Measurements from ENCODE around the gene PYDC1.
"Not testable (repeated sequence)": the region's sequence is repeated elsewhere in the genome, so short reads cannot be mapped to it uniquely, and the experiment has no call there.

PYDC1 gene

DNA sequence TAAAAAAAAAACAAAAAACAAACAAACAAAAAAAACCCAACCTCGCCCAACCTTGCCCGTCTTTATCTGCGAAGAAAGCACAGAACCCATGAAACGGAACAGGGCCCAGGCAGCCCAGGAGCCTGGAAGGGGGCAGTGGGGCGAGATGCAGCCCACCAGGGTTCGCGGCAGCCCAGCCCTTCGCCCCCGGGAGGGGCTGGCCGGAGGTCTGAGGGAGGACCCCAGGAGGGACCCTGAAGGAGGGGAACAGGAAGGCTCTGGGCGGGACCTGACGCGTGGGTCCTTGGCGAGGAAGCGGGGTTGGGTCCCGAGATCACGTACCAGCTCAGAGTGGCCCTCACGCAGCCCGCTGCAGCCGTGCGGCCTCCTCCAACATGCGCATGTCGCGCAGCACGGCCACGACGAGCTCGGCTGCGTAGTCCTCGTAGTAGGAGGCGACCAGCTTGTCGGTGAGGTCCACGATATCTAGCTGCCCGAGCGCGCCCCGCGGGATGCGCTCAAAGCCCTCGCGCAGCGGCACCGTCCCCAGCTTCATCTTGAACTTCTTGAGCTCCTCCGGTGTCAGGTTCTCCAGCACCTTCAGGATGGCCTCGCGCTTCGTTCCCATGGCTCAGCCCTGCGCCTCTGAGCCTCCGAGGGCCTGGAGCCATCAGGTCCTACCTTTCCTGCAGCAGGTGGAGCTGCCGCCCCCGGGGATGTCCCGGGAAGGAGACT is at the start of gene PYDC1:
PYDC1 (minus strand) TSS at position 714 of the 714 bp plus-strand sequence; CDS start at position 607, 107 bp downstream.
- DNase-seq = no peak

DNA sequence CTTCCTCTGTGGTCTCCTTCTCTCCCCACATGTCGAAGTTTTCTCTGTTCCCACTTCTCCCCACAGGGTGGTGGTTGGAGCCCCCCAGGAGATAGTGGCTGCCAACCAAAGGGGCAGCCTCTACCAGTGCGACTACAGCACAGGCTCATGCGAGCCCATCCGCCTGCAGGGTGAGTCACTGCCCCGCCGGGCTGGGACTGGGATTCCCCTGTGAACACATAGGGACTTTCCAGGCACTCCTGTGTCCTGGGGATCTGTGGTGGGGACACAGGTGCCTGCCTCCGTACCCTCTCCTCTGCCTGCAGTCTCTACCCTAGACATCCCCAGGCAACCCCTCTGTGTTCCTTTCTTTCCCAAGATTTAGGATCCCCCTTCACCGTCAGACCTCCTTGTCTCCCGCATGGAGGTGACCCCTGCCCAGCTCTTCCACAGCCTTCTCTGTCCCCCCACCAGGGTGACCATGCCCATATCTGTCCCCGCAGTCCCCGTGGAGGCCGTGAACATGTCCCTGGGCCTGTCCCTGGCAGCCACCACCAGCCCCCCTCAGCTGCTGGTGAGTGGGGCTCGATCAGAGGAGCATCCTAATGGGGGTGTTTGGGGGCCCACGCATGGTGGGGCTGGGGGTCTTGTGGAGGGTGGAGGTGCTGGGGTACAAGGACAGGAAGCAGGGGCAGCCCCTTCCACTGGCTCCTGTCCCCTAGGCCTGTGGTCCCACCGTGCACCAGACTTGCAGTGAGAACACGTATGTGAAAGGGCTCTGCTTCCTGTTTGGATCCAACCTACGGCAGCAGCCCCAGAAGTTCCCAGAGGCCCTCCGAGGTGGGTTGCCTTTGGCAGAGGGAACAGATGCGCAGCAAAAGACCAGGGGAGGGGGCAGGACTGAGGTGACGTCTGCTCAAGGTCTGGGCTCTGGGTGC is 48.7 kb upstream of the PYDC1 start:
- DNase-seq = peak; percentile 60

DNA sequence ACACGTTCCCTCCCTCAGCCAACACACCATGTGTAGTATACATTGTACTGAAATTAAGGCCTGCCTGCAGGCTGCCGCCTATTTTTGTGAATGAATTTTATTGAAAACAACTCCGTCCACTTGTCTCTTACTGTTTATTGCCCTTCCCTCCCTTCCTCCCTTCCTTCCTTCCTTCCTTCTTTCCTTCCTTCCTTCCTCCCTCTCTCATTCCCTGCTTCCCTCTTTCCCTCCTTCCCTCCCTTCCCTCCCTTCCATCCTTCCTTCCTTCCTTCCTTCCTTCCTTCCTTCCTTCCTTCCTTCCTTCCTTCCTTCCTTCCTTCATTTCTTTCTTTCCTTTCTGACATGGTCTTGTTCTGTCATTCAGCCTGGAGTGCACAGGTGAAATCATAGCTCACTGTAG is 45.1 kb upstream of the PYDC1 start:
- no peak for DNase-seq

DNA sequence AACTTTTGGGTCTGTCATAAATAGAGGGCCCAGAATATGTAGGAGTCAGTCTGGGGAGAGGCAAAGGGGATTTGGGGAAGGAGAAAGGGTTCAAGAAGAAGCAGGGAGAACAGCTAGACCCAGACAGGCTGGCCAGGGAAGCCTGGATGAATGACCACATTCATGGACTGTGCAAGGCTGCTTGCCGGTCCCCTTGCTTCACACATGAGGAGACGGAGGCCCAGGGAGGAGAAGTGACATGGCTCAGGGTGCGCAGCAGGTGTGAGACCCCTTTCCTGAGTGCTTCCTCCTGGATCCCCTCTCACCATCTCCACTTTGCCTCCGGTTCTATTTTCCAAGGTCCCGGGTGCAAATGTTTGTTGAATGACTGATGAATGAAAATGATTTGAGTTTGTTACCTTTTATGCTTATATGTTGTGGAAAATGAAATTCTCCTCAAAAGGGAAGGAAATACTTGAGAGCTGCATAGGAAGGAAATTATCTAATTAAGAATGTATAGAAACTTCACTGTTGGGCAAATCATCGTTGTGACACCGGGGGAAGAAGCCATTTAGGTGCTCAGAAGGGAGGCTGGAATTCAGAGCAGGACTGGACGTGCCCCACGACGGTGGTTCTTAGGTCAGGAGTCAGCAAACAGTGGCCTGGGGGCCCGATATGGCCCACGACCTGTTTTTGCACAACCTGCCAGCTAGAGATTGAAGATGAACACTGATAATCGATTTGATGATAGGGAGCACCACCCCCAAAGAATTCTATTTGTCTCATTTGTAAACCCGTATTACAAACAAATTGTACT is 43.4 kb upstream of the PYDC1 start:
- peak; percentile 6 for DNase-seq

DNA sequence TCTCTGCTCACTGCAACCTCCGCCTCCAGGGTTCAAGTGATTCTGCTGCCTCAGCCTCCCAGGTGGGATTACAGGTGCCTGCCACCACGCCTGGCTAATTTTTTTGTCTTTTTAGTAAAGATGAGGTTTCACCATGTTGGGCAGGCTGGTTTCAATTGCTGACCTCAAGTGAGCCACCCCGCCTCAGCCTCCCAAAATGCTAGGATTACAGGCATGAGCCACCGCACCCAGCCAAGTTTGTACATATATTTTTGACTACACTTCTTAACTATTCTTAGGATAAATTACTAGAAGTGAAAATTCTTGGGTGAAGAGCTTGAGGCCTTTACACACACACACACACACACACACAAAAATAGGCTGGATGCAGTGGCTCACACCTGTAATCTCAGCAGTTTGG is 41.4 kb upstream of the PYDC1 start:
- no peak for DNase-seq

DNA sequence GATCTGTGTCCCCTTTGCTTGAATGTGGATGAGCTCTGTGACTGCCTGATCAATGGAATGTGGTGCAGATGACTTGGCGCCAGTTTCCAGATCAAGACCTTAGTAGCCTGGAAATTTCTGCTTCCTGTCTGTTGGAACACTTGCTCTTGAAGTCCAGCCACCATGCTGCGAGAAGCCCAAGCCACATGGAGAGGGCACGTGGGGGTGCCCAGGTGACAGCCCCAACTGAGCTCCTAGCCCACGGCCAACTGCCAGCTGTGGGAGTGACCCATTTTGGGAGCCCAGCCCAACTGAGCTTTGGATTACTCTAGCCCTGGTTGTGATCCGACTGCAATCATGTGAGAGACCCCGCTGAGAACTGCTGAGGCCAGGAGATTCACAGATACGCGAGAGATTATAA is 39.5 kb upstream of the PYDC1 start:
- DNase-seq = no peak

DNA sequence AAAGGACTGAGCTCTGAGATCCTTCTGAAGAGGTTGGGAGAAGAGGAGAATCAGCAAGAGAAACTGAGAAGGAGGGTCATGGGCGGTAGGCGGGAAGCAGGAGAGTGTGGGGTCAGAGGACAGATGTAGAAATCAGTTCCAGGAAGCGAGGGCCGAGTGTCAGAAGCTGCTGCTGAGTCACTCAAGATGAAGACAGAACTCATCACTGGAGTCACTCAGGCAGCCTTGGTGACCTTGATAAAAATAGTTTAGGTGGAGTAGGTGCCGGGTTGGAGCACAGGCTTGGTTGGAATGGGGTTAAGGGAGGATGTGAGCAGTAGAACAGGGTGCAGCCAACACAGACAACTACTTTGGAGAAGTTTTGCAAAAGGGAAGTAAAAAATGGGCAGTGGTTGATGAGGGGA is 36.7 kb upstream of the PYDC1 start:
- peak; percentile 23 for DNase-seq

DNA sequence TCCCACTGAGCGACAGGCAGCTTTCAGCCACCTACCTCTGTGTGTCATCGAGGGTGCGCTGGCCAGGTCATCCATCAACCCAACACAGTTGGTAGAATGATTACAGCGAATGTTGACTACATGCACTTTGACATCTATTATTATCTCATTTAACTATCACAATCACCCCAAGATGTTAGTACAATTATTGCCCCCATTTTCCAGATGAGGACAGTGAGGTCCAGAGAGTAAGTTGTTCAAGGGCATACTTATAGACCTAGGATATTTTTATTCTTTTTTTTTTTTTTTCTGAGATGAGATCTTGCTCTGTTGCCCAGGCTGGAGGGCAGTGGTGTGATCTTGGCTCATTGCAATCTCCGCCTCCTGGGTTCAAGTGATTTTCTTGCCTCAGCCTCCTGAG is 34.5 kb upstream of the PYDC1 start:
- no peak for DNase-seq

DNA sequence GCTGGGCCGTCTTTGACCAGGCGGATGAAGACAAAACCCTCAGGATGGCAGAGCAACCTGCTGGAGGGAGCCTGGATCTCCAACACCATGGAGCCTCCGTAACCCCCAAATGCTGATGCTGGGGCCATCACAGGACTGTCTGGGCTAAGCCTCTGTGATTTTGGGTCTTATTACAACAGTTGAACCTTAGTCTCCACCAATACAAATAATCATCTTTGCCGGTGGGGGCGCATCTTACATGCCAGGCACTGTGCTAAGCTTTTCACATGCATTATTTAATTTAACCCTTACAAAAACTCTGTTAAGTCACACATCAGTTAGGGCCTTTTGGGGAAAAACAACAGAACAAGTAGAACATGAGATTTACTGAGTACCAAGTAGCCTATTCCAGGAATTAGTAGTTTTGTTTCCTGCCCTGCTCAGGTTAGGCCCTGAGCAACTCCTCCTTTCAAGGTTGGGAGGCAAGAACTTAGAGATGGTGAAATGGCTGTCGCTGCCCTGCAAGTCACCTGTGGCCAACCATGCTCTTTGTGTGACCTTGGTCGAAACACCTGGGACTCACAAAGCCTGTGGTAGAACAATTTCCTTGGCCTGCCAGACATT is 33.9 kb upstream of the PYDC1 start:
- no peak for DNase-seq

DNA sequence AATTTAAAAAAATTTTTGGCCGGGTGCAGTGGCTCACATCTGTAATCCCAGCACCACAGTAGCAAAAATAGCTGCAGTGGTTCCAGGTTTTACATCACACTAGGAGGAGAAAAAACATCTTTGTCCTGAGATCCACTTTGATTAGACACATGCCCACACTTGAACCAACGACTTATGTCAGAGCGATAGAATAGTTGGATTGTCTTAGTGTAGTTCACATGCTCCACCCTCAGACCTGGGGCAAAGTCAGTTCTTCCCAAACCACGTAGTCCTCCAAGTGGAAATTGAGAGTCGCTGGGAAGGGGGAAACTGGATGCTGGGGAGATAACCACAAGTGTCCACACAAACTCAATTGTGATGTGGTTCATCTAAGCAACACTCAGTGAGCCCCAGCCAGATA is 31.4 kb upstream of the PYDC1 start:
- no peak for DNase-seq

DNA sequence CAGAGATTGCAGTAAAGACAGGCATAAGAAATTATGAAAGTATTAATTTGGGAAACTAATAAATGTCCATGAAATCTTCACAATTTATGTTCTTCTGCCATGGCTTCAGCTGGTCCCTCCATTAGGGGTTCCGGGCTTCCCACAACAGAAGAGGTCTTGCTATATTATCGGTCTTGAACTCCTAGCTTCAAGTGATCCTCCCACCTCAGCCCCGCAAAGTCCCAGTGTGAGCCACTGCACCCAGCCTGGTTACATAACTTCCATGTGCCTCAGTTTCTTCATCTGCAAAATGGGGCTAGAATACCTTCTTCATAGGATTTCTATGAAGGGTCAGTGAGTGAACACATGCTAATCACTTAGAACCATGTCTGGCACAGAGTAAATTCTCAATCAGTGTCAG is 29.4 kb upstream of the PYDC1 start:
- DNase-seq = no peak

DNA sequence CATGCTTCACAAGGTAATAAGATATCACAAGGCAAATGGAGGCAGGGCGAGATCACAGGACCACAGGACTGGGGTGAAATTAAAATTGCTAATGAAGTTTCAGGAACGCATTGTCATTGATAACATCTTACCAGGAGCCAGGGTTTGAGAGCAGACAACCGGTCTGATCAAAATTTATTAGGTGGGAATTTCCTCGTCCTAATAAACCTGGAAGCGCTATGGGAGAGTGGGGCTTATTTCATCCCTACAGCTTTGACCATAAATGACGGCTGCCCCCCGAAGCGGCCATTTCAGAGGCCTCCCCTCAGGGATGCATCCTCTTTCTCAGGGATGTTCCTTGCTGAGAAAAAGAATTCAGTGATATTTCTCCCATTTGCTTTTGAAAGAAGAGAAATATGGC is 28.7 kb upstream of the PYDC1 start:
- not testable (repeated sequence) for DNase-seq

DNA sequence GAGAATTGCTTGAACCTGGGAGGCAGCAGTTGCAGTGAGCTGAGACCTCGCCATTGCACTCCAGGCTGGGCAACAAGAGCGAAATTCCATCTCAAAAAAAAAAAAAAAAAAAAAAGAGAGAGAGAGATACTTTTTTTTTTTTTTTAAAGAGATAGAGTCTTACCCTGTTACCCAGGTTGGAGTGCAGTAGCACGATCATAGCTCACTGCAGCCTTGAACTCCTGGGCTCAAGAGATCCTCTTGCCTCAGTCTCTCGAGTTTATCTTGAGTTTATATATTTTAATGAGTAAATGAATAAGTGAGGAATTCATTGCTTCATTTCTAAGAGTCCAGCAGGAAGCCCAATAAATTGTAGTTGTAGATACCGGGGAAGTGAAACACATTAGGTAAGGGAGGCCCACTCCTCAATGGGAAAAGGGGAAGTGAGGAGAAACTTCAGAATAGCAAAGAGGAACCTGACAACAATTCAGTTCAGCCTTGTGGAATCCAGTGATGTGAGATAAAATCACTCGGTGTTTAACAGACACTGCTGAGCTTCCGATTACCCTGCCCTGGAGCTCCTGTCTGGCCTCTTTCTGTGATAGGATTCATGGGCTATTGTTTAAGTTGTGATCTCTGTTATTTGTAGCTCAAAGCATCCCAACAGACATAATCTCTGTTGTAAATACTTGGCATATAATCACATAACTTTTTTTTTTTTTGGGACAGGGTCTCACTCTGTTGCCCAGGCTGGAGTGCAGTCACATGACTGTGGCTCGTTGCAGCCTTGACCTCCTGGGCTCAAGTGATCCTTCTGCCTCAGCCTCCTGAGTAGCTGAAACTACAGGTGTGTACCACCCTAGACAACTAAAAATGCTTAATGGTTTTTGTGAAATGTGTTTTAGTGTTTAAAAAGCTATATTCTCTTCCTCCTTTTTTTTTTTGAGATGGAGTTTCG is 27.1 kb upstream of the PYDC1 start:
- peak; percentile 17 for DNase-seq

DNA sequence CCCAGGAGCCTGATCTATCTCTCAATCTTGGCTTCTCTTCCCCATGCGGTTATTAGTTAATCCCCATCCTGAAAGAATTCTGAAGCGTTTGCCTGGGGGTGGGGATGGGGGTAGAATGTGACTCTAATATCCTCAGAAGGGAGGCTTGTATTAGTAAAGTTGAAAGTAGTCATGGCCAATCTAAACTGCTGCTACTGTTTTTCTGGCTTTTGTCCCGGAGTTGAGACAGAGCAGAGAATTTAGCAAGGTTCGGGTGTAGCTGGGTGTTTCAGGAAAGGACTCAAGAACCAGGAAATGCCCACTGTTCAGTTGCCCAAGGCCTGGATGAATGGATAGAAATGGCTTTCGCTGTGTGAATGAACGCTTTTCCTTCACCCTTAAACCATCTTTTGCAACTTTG is 25.3 kb upstream of the PYDC1 start:
- DNase-seq = no peak

DNA sequence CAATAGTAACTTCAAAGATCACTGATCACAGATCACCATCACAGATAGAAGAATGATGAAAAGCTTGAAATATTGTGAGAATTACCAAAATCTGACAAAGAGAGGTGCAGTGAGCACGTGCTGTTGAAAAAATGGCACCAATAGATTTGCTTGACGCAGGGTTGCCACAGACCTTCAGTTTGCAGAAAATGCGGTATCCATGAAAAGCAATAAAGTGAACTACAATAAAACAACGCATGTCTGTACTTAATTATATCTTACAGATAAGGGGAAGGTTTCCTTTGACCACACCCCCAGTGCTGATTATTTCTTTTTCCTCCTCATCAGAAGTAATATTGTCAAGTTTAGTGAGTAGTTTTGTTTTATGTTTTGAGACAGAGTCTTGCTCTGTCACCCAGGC is 21.1 kb upstream of the PYDC1 start:
- no peak for DNase-seq

DNA sequence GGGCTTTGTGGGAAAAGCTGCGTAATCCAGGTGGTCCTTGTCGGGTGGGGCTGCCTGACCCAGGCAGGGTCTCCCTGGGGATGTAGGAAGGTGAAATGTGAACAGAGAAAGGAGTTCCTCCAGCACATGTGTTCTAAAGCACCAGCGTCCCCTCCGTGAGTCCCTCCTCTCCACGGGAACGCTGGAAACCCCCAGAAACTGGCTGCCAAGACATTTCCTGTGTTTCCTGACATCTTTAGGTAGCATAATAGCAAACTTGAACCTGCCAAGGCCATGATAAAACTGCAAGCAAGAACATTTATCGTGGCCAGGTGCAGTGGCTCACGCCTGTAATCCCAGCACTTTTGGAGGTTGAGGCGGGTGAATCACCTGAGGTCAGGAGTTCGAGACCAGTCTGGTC is 12.6 kb upstream of the PYDC1 start:
- DNase-seq = no peak

DNA sequence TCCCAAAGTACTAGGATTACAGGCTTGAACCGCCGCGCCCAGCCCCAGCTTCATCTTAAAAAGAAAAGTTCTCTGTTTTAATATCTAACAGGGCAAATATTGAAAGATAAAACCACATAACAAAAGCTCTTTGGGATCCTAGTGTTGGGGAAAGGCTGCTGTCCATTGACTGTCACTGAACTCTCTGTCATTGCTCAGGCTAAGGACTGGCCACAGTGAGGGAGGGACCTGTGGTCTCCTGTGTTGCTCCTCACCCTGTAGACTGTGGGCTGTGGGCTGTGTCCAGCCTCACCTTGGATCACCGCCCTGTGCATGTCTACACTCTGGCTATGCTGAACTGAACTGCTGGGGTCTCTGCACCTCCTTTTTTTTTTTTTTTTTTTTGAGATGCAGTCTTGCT is 11.3 kb upstream of the PYDC1 start:
- DNase-seq = no peak

DNA sequence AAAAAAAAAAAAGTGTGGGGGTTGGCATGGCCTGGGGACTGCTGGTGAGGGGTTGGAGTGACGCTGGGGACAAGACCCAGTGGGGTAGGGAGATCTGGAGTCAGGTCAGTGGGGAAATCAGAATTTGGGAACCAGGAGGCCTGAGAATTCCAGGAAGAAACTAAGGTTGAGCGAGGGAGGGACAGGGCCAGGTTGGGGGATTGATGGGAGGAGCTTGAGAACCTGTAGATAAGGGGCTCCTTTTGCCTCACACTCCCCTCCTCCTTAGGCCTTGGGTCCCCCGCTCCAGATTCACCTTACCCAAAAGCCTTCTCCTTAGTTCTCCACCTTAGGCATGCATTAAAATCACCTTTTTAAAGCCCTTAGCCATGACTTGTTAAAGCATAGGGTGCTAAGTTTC is 8.3 kb upstream of the PYDC1 start:
- no peak for DNase-seq

DNA sequence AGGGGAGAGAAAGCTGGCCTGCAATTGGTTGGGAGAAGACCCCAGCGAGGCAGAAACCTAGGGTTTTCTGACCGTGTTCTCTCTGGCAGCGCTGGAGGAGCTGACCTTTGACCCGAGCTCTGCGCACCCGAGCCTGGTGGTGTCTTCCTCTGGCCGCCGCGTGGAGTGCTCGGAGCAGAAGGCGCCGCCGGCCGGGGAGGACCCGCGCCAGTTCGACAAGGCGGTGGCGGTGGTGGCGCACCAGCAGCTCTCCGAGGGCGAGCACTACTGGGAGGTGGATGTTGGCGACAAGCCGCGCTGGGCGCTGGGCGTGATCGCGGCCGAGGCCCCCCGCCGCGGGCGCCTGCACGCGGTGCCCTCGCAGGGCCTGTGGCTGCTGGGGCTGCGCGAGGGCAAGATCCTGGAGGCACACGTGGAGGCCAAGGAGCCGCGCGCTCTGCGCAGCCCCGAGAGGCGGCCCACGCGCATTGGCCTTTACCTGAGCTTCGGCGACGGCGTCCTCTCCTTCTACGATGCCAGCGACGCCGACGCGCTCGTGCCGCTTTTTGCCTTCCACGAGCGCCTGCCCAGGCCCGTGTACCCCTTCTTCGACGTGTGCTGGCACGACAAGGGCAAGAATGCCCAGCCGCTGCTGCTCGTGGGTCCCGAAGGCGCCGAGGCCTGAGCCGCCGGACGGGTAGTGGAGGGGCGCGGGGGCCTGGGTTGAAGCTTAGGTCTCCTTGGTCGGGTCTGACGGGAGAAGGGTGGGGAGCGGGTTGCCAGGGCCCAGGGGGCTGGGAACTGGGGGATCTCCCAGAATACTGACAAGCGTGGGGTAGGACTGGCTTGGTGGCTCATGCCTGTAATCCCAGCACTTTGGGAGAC is 7.4 kb upstream of the PYDC1 start:
- no peak for DNase-seq

DNA sequence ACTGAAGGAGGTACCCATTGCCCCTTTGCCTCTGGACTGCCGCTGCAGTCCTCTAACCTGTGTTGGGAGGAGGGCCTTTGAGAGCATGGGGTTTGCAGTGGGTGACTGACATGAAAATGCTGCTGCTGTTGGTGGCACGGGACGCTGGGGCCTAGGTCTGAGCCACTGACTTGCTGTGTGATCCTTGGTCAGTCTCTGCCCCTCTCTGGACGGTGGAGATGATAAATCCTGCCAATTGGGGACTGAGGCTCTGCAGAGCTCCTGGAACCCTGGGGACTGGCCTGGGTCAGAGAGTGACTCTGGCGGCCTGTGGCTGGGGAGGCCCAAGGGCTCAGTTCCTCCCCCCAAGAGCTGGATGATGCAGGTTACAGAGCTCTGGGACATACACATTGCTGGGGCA is 6.1 kb upstream of the PYDC1 start:
- DNase-seq = no peak

All from CD4-positive, alpha-beta T cell treated with Interleukin-21 for 1 hour (primary cell).